HG02970 (cell line): Measurements from ENCODE around the gene ZC3H11A.

Experiments
- ATAC-seq: cut with Tn5 transposase; IDR thresholded peaks from one replicate; pipeline ENCODE4 v1.9.1; 2021; ENCODE audit warnings: mild to moderate bottlenecking, moderate library complexity, moderate number of reproducible peaks; ENCODE audit not compliant: unreplicated experiment, low FRiP score

The ZC3H11A gene

GRCh38 chr1:203839081-203839480 lies 43.7 kb downstream of the ZC3H11A start:
- ATAC-seq: no peak

- no peak for ATAC-seq
Observed at GRCh38 chr1:203840208-203840808, 44.9 kb downstream of the ZC3H11A start.

GRCh38 chr1:203842559-203842876 lies 47.1 kb downstream of the ZC3H11A start:
- ATAC-seq: no peak

- ATAC-seq: no peak
Observed at GRCh38 chr1:203843435-203843834, 48.0 kb downstream of the ZC3H11A start.
